A549 (cell line): ENCODE data around the gene JAG2.

Source experiments
- CEBPB ChIP-seq, 2 experiments: fragments of >200 bp in 1 of 2; sonication (Bioruptor Twin) in 1 of 2; formaldehyde crosslinking in 1 of 2; IDR thresholded peaks; 2 replicates each; pipeline ENCODE4 v1.6.1; 2012 to 2016
- CHD2 ChIP-seq: fragments of 150-350 bp; IDR thresholded peaks from 2 replicates; pipeline ENCODE4 v1.6.1; 2014; ENCODE audit warnings: low read length; ENCODE audit not compliant: partially characterized antibody
- EP300 ChIP-seq, 2 experiments: fragments of >200 bp; sonication (Bioruptor Twin); formaldehyde crosslinking; IDR thresholded peaks; 2 replicates in 1 of 2; 3 replicates in 1 of 2; pipeline ENCODE4 v1.6.1; 2016 to 2017
- JUN ChIP-seq, 2 experiments: fragments of >200 bp; sonication (Bioruptor Twin); formaldehyde crosslinking; IDR thresholded peaks; 2 replicates in 1 of 2; 3 replicates in 1 of 2; pipeline ENCODE4 v1.6.1; 2016 to 2017
- NFE2L2 ChIP-seq: fragments of 150-350 bp; conservative IDR thresholded peaks from 2 replicates; pipeline ENCODE4 v1.6.1; 2014; ENCODE audit warnings: low read length
- NPAS2 ChIP-seq: fragments of 250-450 bp; sonication (Bioruptor Pico); IDR thresholded peaks from 2 replicates; pipeline ENCODE4 v1.8.0; 2022; ENCODE audit warnings: mild to moderate bottlenecking, moderate library complexity, borderline replicate concordance
- PHF8 ChIP-seq: fragments of 200-600 bp; sonication (generic); IDR thresholded peaks from 2 replicates; pipeline ENCODE4 v1.6.1; 2016; ENCODE audit warnings: low read depth, mild to moderate bottlenecking, antibody characterized with exemption, moderate library complexity, borderline replicate concordance
- POLR2A ChIP-seq: IDR thresholded peaks from 2 replicates; pipeline ENCODE4 v1.6.1; 2012; ENCODE audit warnings: mild to moderate bottlenecking, low read length
- RARB ChIP-seq: fragments of 250-450 bp; sonication (Bioruptor Pico); IDR thresholded peaks from 2 replicates; pipeline ENCODE4 v1.8.0; 2021; ENCODE audit warnings: mild to moderate bottlenecking, moderate library complexity
- SMC3 ChIP-seq: fragments of >200 bp; sonication (Bioruptor Twin); formaldehyde crosslinking; IDR thresholded peaks from 3 replicates; pipeline ENCODE4 v1.6.1; 2018; ENCODE audit warnings: inconsistent platforms
- TF ChIP-seq, protein P1 (sequence below): fragments of >200 bp; sonication (Bioruptor Twin); formaldehyde crosslinking; IDR thresholded peaks from 3 replicates; pipeline ENCODE4 v1.5.1; 2016
- TF ChIP-seq, protein P2 (sequence below): fragments of 450-650 bp; IDR thresholded peaks from 2 replicates; pipeline ENCODE4 v1.6.1; 2014; ENCODE audit warnings: antibody characterized with exemption
- TF ChIP-seq, protein P3 (sequence below): IDR thresholded peaks from 2 replicates; pipeline ENCODE4 v1.6.1; 2012
- TF ChIP-seq, protein P4 (sequence below): fragments of 250-450 bp; sonication (Bioruptor Pico); IDR thresholded peaks from 2 replicates; pipeline ENCODE4 v1.5.0; 2021; ENCODE audit warnings: mild to moderate bottlenecking, moderate library complexity, borderline replicate concordance

DNA sequence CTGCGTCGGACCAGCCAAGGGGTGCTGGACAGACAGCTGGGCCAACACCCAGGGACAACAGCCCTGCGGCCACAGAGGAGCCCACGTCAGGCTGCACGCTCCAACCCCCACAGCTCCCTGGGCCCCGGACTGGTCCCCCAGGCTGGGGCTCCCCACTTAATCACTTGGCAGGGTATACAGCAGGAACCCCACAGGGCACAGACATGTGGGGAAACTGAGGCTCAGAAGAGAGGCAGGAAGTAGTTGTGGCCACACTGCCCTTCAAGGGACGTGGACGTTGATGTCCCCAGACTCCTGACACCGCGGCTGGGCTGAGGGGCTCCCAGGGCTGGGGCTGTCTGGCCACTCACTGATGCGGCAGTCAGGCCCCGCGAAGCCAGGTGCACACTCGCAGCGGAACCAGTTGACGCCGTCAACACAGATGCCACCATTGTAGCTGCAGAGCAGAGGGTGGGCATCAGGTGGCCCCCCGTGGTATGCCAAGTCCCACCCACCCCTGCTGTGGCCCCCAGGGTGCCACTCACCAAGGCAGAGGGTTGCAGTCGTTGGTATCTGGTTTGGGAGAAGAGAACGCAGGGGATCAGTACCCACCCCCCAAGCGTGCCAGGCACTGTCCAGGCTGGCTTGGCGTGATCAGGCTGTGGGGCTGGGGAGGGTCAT, 21.5 kb downstream of the JAG2 start:
- TF ChIP-seq, protein P1, sequence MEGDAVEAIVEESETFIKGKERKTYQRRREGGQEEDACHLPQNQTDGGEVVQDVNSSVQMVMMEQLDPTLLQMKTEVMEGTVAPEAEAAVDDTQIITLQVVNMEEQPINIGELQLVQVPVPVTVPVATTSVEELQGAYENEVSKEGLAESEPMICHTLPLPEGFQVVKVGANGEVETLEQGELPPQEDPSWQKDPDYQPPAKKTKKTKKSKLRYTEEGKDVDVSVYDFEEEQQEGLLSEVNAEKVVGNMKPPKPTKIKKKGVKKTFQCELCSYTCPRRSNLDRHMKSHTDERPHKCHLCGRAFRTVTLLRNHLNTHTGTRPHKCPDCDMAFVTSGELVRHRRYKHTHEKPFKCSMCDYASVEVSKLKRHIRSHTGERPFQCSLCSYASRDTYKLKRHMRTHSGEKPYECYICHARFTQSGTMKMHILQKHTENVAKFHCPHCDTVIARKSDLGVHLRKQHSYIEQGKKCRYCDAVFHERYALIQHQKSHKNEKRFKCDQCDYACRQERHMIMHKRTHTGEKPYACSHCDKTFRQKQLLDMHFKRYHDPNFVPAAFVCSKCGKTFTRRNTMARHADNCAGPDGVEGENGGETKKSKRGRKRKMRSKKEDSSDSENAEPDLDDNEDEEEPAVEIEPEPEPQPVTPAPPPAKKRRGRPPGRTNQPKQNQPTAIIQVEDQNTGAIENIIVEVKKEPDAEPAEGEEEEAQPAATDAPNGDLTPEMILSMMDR = no peak
- TF ChIP-seq EP300 (IDR thresholded peaks at IDR 0.05) = no peak
- TF ChIP-seq, protein P2, sequence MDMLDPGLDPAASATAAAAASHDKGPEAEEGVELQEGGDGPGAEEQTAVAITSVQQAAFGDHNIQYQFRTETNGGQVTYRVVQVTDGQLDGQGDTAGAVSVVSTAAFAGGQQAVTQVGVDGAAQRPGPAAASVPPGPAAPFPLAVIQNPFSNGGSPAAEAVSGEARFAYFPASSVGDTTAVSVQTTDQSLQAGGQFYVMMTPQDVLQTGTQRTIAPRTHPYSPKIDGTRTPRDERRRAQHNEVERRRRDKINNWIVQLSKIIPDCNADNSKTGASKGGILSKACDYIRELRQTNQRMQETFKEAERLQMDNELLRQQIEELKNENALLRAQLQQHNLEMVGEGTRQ = no peak
- no peak for TF ChIP-seq NPAS2 (CRISPR knock-in tag)
- no peak for TF ChIP-seq SMC3
- TF ChIP-seq POLR2A = no peak
- TF ChIP-seq, protein P3, sequence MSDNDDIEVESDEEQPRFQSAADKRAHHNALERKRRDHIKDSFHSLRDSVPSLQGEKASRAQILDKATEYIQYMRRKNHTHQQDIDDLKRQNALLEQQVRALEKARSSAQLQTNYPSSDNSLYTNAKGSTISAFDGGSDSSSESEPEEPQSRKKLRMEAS = no peak
- no peak for TF ChIP-seq CHD2
- no peak for TF ChIP-seq CEBPB (IDR thresholded peaks at IDR 0.05)
- no peak for TF ChIP-seq RARB (CRISPR knock-in tag)
- TF ChIP-seq, protein P4, sequence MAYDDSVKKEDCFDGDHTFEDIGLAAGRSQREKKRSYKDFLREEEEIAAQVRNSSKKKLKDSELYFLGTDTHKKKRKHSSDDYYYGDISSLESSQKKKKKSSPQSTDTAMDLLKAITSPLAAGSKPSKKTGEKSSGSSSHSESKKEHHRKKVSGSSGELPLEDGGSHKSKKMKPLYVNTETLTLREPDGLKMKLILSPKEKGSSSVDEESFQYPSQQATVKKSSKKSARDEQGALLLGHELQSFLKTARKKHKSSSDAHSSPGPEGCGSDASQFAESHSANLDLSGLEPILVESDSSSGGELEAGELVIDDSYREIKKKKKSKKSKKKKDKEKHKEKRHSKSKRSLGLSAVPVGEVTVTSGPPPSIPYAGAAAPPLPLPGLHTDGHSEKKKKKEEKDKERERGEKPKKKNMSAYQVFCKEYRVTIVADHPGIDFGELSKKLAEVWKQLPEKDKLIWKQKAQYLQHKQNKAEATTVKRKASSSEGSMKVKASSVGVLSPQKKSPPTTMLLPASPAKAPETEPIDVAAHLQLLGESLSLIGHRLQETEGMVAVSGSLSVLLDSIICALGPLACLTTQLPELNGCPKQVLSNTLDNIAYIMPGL (CRISPR knock-in tag) = no peak
- no peak for TF ChIP-seq PHF8
- TF ChIP-seq NFE2L2 = no peak
- no peak for TF ChIP-seq JUN (IDR thresholded peaks at IDR 0.05)
